Gastroesophageal sphincter (tissue), 3 donors: ENCODE measurements around the gene JAK3.

Source experiments
- CTCF ChIP-seq, 4 experiments: fragments of 200-600 bp in 2 of 4; fragments of 450-650 bp in 2 of 4; sonication (generic) in 1 of 4; IDR thresholded peaks; one replicate each; pipeline ENCODE4 v1.5.1; 2017 to 2019; ENCODE audit warnings: antibody characterized with exemption in 4 of 4, mild to moderate bottlenecking in 2 of 4, moderate library complexity in 2 of 4
- EP300 ChIP-seq: sonication (generic); formaldehyde crosslinking; IDR thresholded peaks from one replicate; pipeline ENCODE4 v1.6.1; 2017; ENCODE audit warnings: antibody characterized with exemption, mild to moderate bottlenecking
- POLR2A ChIP-seq, 2 donors: fragments of 450-650 bp; IDR thresholded peaks; one replicate each; pipeline ENCODE4 v1.6.1; 2017; ENCODE audit warnings: antibody characterized with exemption in 2 of 2, mild to moderate bottlenecking in 2 of 2, moderate library complexity in 1 of 2
- POLR2AphosphoS5 ChIP-seq: sonication (generic); formaldehyde crosslinking; IDR thresholded peaks from one replicate; pipeline ENCODE4 v1.6.1; 2017; ENCODE audit warnings: antibody characterized with exemption

GRCh38 chr19:17829855-17830566, 17.8 kb downstream of the JAK3 start:
- TF ChIP-seq CTCF (IDR thresholded peaks at IDR 0.05): peak in 1 of 4 experiments; percentile 10
- TF ChIP-seq EP300: no peak
- TF ChIP-seq POLR2A (IDR thresholded peaks at IDR 0.05): no peak
- TF ChIP-seq POLR2AphosphoS5: no peak
